ENCODE data around the gene PRPF19. TPM values are rescaled to one million over a fixed set of nuclear protein-coding genes. Genes with fewer than 3 reads are reported as not detected.

The PRPF19 gene
- total and polyA plus RNA-seq, 2 of the 8 experiments (the other 6 are each of a cell fraction or from before 2014, with no cell fraction given) = 107 to 141 TPM

GRCh38 chr11:60870733-60871377, 35.5 kb downstream of the PRPF19 start (continued):
- TF ChIP-seq CEBPB (IDR thresholded peaks at IDR 0.05; ENCODE audit: low read depth, low read length) = no peak
- TF ChIP-seq CHD1 (IDR thresholded peaks at IDR 0.05; ENCODE audit: low read depth, low read length) = no peak
- TF ChIP-seq TAF7 (optimal IDR thresholded peaks at IDR 0.05; ENCODE audit: borderline replicate concordance, low read depth, low read length) = no peak
- no peak for TF ChIP-seq EP300 (IDR thresholded peaks at IDR 0.05; ENCODE audit: borderline replicate concordance in 1 of 2, low read depth in 2 of 2, low read length in 2 of 2)
- no peak for TF ChIP-seq BRCA1 (IDR thresholded peaks at IDR 0.05; ENCODE audit: low read depth, low read length)
- TF ChIP-seq ATF2 (IDR thresholded peaks at IDR 0.05; ENCODE audit: low read length) = no peak
- TF ChIP-seq CHD7 (IDR thresholded peaks at IDR 0.05; ENCODE audit: insufficient replicate concordance, low read length) = no peak
- TF ChIP-seq PHF8 (conservative IDR thresholded peaks at IDR 0.05; ENCODE audit: low read depth, low read length) = no peak
- no peak for TF ChIP-seq RFX5 (IDR thresholded peaks at IDR 0.05; ENCODE audit: borderline replicate concordance, low read depth, low read length)
